WERI-Rb-1 (cell line): ENCODE measurements around the gene MT1B.

Source experiments
- DNase-seq: peaks from one replicate; pipeline ENCODE4 v3.0.0-alpha.2; 2020
- H3K27ac ChIP-seq: fragments of 250-450 bp; sonication (Bioruptor Pico); 2 replicates; pipeline ENCODE4 v1.5.1; 2020; ENCODE audit warnings: mild to moderate bottlenecking, moderate library complexity
- H3K27me3 ChIP-seq: fragments of 250-450 bp; sonication (Bioruptor Pico); 2 replicates; pipeline ENCODE4 v1.5.1; 2021; ENCODE audit warnings: mild to moderate bottlenecking, low read depth, moderate library complexity; ENCODE audit not compliant: insufficient read depth, severe bottlenecking
- H3K36me3 ChIP-seq: fragments of 250-450 bp; sonication (Bioruptor Pico); 2 replicates; pipeline ENCODE4 v1.5.1; 2020; ENCODE audit warnings: mild to moderate bottlenecking, moderate library complexity
- H3K4me3 ChIP-seq: 2 replicates; pipeline ENCODE4 v1.5.1; 2011; ENCODE audit warnings: low read depth, mild to moderate bottlenecking, control low read depth, low read length
- H3K9me3 ChIP-seq: fragments of 250-450 bp; sonication (Bioruptor Pico); 2 replicates; pipeline ENCODE4 v1.5.1; 2021; ENCODE audit warnings: mild to moderate bottlenecking, moderate library complexity; ENCODE audit not compliant: severe bottlenecking
- TF ChIP-seq, protein P1 (sequence below): IDR thresholded peaks from 2 replicates; pipeline ENCODE4 v1.5.1; 2011; ENCODE audit warnings: low read depth, mild to moderate bottlenecking, control low read depth, inconsistent platforms, low read length

MT1B gene

GRCh38 chr16:56607109-56607618 lies 44.5 kb upstream of the MT1B start:
- Histone ChIP-seq H3K36me3 (no peaks in the 10 kb centered on the region), H3K27ac (no peak overlapping the region), H3K4me3 (no peak overlapping the region), H3K27me3 (no peaks in the 10 kb centered on the region), H3K9me3 (no peaks in the 10 kb centered on the region)
- DNase-seq, result no peak
- TF ChIP-seq, protein P1, sequence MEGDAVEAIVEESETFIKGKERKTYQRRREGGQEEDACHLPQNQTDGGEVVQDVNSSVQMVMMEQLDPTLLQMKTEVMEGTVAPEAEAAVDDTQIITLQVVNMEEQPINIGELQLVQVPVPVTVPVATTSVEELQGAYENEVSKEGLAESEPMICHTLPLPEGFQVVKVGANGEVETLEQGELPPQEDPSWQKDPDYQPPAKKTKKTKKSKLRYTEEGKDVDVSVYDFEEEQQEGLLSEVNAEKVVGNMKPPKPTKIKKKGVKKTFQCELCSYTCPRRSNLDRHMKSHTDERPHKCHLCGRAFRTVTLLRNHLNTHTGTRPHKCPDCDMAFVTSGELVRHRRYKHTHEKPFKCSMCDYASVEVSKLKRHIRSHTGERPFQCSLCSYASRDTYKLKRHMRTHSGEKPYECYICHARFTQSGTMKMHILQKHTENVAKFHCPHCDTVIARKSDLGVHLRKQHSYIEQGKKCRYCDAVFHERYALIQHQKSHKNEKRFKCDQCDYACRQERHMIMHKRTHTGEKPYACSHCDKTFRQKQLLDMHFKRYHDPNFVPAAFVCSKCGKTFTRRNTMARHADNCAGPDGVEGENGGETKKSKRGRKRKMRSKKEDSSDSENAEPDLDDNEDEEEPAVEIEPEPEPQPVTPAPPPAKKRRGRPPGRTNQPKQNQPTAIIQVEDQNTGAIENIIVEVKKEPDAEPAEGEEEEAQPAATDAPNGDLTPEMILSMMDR, result no peak

- Histone ChIP-seq H3K27ac (no peak overlapping the region), H3K4me3 (no peak overlapping the region), H3K36me3 (no peaks in the 10 kb centered on the region), H3K9me3 (no peaks in the 10 kb centered on the region), H3K27me3 (no peaks in the 10 kb centered on the region)
- DNase-seq, result no peak
- TF ChIP-seq, protein P1, result no peak
Observed at GRCh38 chr16:56607675-56608042, 44.0 kb upstream of the MT1B start.

- H3K27ac ChIP-seq, result peak within 1 kb of the TSS; percentile 34
- no peaks in the 10 kb centered on the region for H3K9me3 ChIP-seq
- no peaks in the 10 kb centered on the region for H3K27me3 ChIP-seq
- TF ChIP-seq, protein P1, result no peak
- H3K36me3 ChIP-seq, result no peaks in the 10 kb centered on the region
- peak within 1 kb of the TSS; percentile 73 for H3K4me3 ChIP-seq
- DNase-seq, result peak; percentile 93
Observed at GRCh38 chr16:56608043-56608875, 43.4 kb upstream of the MT1B start, which contains the start of gene MT2A. TSS of gene MT2A (plus strand) at chr16:56608584. CDS start at chr16:56608656, 72 bp downstream.

DNA sequence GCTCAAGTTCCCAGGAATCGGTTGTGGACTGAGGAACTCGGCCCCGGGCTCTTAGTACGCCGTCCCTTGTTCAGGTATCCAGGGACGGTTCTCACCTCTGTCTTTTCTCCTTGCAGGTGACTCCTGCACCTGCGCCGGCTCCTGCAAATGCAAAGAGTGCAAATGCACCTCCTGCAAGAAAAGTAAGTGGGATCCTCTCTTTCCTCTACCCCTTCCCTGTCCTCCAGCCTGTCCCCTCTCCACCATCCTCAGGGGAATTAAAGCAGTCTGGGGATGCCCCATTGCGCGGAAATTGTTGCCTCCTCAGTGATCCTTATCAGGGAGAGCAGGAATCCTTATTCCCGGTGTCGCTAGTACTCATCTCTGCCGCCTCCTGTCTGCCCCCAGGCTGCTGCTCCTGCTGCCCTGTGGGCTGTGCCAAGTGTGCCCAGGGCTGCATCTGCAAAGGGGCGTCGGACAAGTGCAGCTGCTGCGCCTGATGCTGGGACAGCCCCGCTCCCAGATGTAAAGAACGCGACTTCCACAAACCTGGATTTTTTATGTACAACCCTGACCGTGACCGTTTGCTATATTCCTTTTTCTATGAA lies 42.7 kb upstream of the MT1B start:
- Histone ChIP-seq H3K27ac (peak overlapping the region; percentile 34), H3K4me3 (peak overlapping the region; percentile 73), H3K36me3 (no peaks in the 10 kb centered on the region), H3K27me3 (no peaks in the 10 kb centered on the region), H3K9me3 (no peaks in the 10 kb centered on the region)
- TF ChIP-seq, protein P1, result no peak
- no peak for DNase-seq

GRCh38 chr16:56609463-56609921 lies 42.2 kb upstream of the MT1B start:
- TF ChIP-seq, protein P1, result no peak
- no peaks in the 10 kb centered on the region for H3K9me3 ChIP-seq
- no peak for DNase-seq
- H3K27ac ChIP-seq, result no peak overlapping the region
- no peaks in the 10 kb centered on the region for H3K36me3 ChIP-seq
- peak overlapping the region; percentile 73 for H3K4me3 ChIP-seq
- H3K27me3 ChIP-seq, result no peaks in the 10 kb centered on the region
